ENCODE measurements around the gene SUZ12.
"Not testable (repeated sequence)": the region's sequence is repeated elsewhere in the genome, so short reads cannot be mapped to it uniquely, and the experiment has no call there.

SUZ12 gene

GRCh38 chr17:31942396-31942795, 5.6 kb downstream of the SUZ12 start:
- not testable (repeated sequence) for DNase-seq (ENCODE audit: low spot score); FAIRE-seq

GRCh38 chr17:31951953-31952352, 15.1 kb downstream of the SUZ12 start:
- not testable (repeated sequence) for DNase-seq (ENCODE audit: low spot score); FAIRE-seq

GRCh38 chr17:31964131-31964530, 27.3 kb downstream of the SUZ12 start:
- not testable (repeated sequence) for FAIRE-seq; DNase-seq (ENCODE audit: low spot score)

GRCh38 chr17:31967648-31968047, 30.8 kb downstream of the SUZ12 start:
- FAIRE-seq = no peak
- DNase-seq (ENCODE audit: low spot score) = no peak

GRCh38 chr17:31970416-31970815, 33.6 kb downstream of the SUZ12 start:
- not testable (repeated sequence) for DNase-seq (ENCODE audit: low spot score); FAIRE-seq

- DNase-seq (ENCODE audit: low spot score); FAIRE-seq: not testable (repeated sequence)
Measured at GRCh38 chr17:31974269-31975071, 37.7 kb downstream of the SUZ12 start.

- DNase-seq (ENCODE audit: low spot score); FAIRE-seq: not testable (repeated sequence)
Measured at GRCh38 chr17:31975391-31975790, 38.6 kb downstream of the SUZ12 start.

- not testable (repeated sequence) for DNase-seq (ENCODE audit: low spot score); FAIRE-seq
Measured at GRCh38 chr17:31991821-31992220, 55.0 kb downstream of the SUZ12 start.

GRCh38 chr17:31997005-31997404, 60.2 kb downstream of the SUZ12 start:
- DNase-seq (ENCODE audit: low spot score) (no peak), FAIRE-seq (no peak)

GRCh38 chr17:32006957-32007462, 70.2 kb downstream of the SUZ12 start, which contains the start of gene LRRC37B:
Gene LRRC37B, plus strand, starts transcription at chr17:32007383. Its CDS starts 14,010 bp downstream, at chr17:32021393.
- DNase-seq (ENCODE audit: low spot score) (peak; percentile 53), FAIRE-seq (no peak)

- FAIRE-seq = no peak
Measured at GRCh38 chr17:32007463-32008298, 70.9 kb downstream of the SUZ12 start.

GRCh38 chr17:32009262-32009542, 72.4 kb downstream of the SUZ12 start:
- DNase-seq (ENCODE audit: low spot score) (no peak), FAIRE-seq (no peak)

More at GRCh38 chr17:32007463-32008298, 70.9 kb downstream of the SUZ12 start:
- no peak for DNase-seq (ENCODE audit: low spot score)

GRCh38 chr17:32010114-32010513, 73.3 kb downstream of the SUZ12 start:
- FAIRE-seq = no peak

GRCh38 chr17:32015245-32016013, 78.6 kb downstream of the SUZ12 start:
- DNase-seq (ENCODE audit: low spot score) = no peak

More at GRCh38 chr17:32010114-32010513, 73.3 kb downstream of the SUZ12 start:
- no peak for DNase-seq (ENCODE audit: low spot score)

GRCh38 chr17:32016231-32016630, 79.4 kb downstream of the SUZ12 start:
- FAIRE-seq (no peak), DNase-seq (ENCODE audit: low spot score) (no peak)

More at GRCh38 chr17:32015245-32016013, 78.6 kb downstream of the SUZ12 start:
- FAIRE-seq = no peak

GRCh38 chr17:32019228-32019627, 82.4 kb downstream of the SUZ12 start:
- DNase-seq (ENCODE audit: low spot score) (no peak), FAIRE-seq (no peak)

GRCh38 chr17:32020943-32021614, 84.3 kb downstream of the SUZ12 start:
- no peak for FAIRE-seq
- no peak for DNase-seq (ENCODE audit: low spot score)

GRCh38 chr17:32021615-32021955, 84.8 kb downstream of the SUZ12 start:
- FAIRE-seq = no peak

GRCh38 chr17:32022554-32022953, 85.7 kb downstream of the SUZ12 start:
- not testable (repeated sequence) for FAIRE-seq; DNase-seq (ENCODE audit: low spot score)

More at GRCh38 chr17:32021615-32021955, 84.8 kb downstream of the SUZ12 start:
- no peak for DNase-seq (ENCODE audit: low spot score)

- not testable (repeated sequence) for FAIRE-seq; DNase-seq (ENCODE audit: low spot score)
Measured at GRCh38 chr17:32027271-32027670, 90.5 kb downstream of the SUZ12 start.

All from RCC 7860 (cell line).